Upper lobe of left lung (tissue), 4 donors: ENCODE data around the gene TSSK1B.

Experiments used
- POLR2A ChIP-seq, 4 donors: fragments of 450-650 bp; IDR thresholded peaks; one replicate each; pipeline ENCODE4 v1.5.1; 2016 to 2017; ENCODE audit warnings: antibody characterized with exemption in 4 of 4, mild to moderate bottlenecking in 2 of 4
- TF ChIP-seq, protein P1 (sequence below), 6 experiments: fragments of 450-650 bp in 4 of 6; fragments of 200-600 bp in 2 of 6; sonication (generic) in 2 of 6; IDR thresholded peaks; one replicate each; pipeline ENCODE4 v1.5.1; 2016 to 2019; ENCODE audit warnings: antibody characterized with exemption in 6 of 6

DNA sequence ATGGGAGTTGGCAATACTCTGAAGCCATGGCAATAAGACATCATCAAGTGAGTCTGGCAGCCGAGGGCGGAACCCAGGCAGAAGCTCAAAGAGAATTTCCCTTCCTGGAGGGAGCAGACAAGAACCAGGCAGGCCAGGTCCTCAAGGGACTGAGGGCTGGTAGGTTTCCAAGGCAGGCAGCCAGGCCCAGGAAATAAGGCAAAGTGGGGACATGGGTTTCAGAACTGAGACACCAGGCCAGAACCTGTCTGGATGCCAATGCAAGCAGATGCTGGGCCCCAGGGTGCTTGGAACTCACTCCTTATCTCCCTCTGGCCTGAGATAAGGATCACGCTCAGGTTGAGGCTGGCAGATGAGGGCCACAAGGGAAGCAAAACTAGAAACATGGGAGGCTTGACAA is 8.9 kb downstream of the TSSK1B start:
- TF ChIP-seq POLR2A (IDR thresholded peaks at IDR 0.05), result no peak
- TF ChIP-seq, protein P1, sequence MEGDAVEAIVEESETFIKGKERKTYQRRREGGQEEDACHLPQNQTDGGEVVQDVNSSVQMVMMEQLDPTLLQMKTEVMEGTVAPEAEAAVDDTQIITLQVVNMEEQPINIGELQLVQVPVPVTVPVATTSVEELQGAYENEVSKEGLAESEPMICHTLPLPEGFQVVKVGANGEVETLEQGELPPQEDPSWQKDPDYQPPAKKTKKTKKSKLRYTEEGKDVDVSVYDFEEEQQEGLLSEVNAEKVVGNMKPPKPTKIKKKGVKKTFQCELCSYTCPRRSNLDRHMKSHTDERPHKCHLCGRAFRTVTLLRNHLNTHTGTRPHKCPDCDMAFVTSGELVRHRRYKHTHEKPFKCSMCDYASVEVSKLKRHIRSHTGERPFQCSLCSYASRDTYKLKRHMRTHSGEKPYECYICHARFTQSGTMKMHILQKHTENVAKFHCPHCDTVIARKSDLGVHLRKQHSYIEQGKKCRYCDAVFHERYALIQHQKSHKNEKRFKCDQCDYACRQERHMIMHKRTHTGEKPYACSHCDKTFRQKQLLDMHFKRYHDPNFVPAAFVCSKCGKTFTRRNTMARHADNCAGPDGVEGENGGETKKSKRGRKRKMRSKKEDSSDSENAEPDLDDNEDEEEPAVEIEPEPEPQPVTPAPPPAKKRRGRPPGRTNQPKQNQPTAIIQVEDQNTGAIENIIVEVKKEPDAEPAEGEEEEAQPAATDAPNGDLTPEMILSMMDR (IDR thresholded peaks at IDR 0.05), result no peak
